Stimulated activated naive CD8-positive, alpha-beta T cell treated with anti-CD3 and anti-CD28 coated beads, Interleukin-15, Interleukin-2, amounts not matched to agents 100 U/mL and 50 U/mL, for 24 hours (primary cell): ENCODE measurements around the gene VEGFD.

Experiments used
- ATAC-seq: fragments of 150-1000 bp; cut with Tn5 transposase; one replicate; pipeline ENCODE4 v1.10.0; 2021
- DNase-seq: peaks from one replicate; pipeline ENCODE4 v3.0.0; 2021

The VEGFD gene

GRCh38 chrX:15301924-15302323 lies 82.3 kb downstream of the VEGFD start:
- DNase-seq (peak; percentile 8), ATAC-seq (peak; percentile 36)

GRCh38 chrX:15299941-15300851 lies 84.0 kb downstream of the VEGFD start:
- no peak for ATAC-seq
- DNase-seq, result no peak

- DNase-seq (no peak), ATAC-seq (no peak)
These were observed 85.4 kb downstream of the VEGFD start for GRCh38 chrX:15298780-15299179.

- no peak for DNase-seq
- ATAC-seq, result no peak
These were observed 86.0 kb downstream of the VEGFD start for GRCh38 chrX:15298201-15298600.
